OCI-LY3 (cell line): ENCODE data around the gene WDR72.

Experiments used
- CTCF ChIP-seq: fragments of 200-600, 300-600 bp; sonication (generic); IDR thresholded peaks from 2 replicates; pipeline ENCODE4 v1.5.1; 2014; ENCODE audit warnings: antibody characterized with exemption, low read length, low read depth
- EZH2phosphoT487 ChIP-seq: fragments of 200-600 bp; shearing (Covaris generic); IDR thresholded peaks from 2 replicates; pipeline ENCODE4 v1.6.1; 2018; ENCODE audit warnings: antibody characterized with exemption, mixed run types, low read depth

- no peak for TF ChIP-seq EZH2phosphoT487
- no peak for TF ChIP-seq CTCF
Observed at GRCh38 chr15:53670701-53671100, 88.8 kb downstream of the WDR72 start.
